Endodermal cell (in vitro differentiated cells): ENCODE data around the gene SIAH3. TPM values are rescaled to one million over a fixed set of nuclear protein-coding genes. Genes with fewer than 3 reads are reported as not detected.

Source experiments
- DNase-seq: peaks from one replicate; pipeline ENCODE4 v3.0.0-alpha.2; 2017
- H3K27ac ChIP-seq: 2 replicates; pipeline ENCODE4 v1.5.1; 2013; ENCODE audit warnings: mild to moderate bottlenecking, low read depth, low read length, moderate library complexity
- H3K27me3 ChIP-seq: 2 replicates; pipeline ENCODE4 v1.6.1; 2013; ENCODE audit warnings: mild to moderate bottlenecking, low read length, moderate library complexity; ENCODE audit not compliant: insufficient read depth, control insufficient read depth, poor library complexity, severe bottlenecking
- H3K36me3 ChIP-seq: 2 replicates; pipeline ENCODE4 v1.7.0; 2013; ENCODE audit warnings: mild to moderate bottlenecking, low read length, moderate library complexity; ENCODE audit not compliant: control insufficient read depth, insufficient read depth
- H3K4me1 ChIP-seq: one replicate; pipeline ENCODE4 v1.7.0; 2013; ENCODE audit warnings: low read length; ENCODE audit not compliant: control insufficient read depth, insufficient read depth
- H3K4me3 ChIP-seq: 2 replicates; pipeline ENCODE4 v1.5.1; 2013; ENCODE audit warnings: mild to moderate bottlenecking, low read length, moderate library complexity
- H3K9ac ChIP-seq: 2 replicates; pipeline ENCODE4 v1.6.1; 2013; ENCODE audit warnings: mild to moderate bottlenecking, low read length, moderate library complexity; ENCODE audit not compliant: poor library complexity, severe bottlenecking; ENCODE audit errors: extremely low read depth
- H3K9me3 ChIP-seq: 2 replicates; pipeline ENCODE4 v1.6.1; 2013; ENCODE audit warnings: mild to moderate bottlenecking, low read length, moderate library complexity; ENCODE audit not compliant: control insufficient read depth
- H3K27ac Mint-ChIP-seq: 2 replicates; pipeline ENCODE4 v1.8.0; 2020; ENCODE audit warnings: mixed read lengths
- H3K27me3 Mint-ChIP-seq: 2 replicates; pipeline ENCODE4 v1.8.0; 2021; ENCODE audit warnings: mild to moderate bottlenecking, mixed read lengths; ENCODE audit not compliant: insufficient read depth
- H3K36me3 Mint-ChIP-seq: 2 replicates; pipeline ENCODE4 v1.8.0; 2020; ENCODE audit warnings: low read depth, mixed read lengths
- H3K4me1 Mint-ChIP-seq: 2 replicates; pipeline ENCODE4 v1.8.0; 2020; ENCODE audit warnings: mixed read lengths
- H3K4me3 Mint-ChIP-seq: 2 replicates; pipeline ENCODE4 v1.8.0; 2020; ENCODE audit warnings: mild to moderate bottlenecking, moderate library complexity, mixed read lengths
- H3K9me3 Mint-ChIP-seq: 2 replicates; pipeline ENCODE4 v1.8.0; 2020; ENCODE audit warnings: mild to moderate bottlenecking, mixed read lengths
- CTCF ChIP-seq: fragments of 200-600 bp; sonication (generic); conservative IDR thresholded peaks from 2 replicates; pipeline ENCODE4 v1.5.0; 2021; ENCODE audit warnings: antibody characterized with exemption, mild to moderate bottlenecking
- WGBS, 2 experiments: methylation state at CpG; one replicate each; pipeline versions ENCODE4 v1.1.5 to v1.1.7; 2013; ENCODE audit warnings: missing lambda C conversion rate in 2 of 2, mixed read lengths in 1 of 2; ENCODE audit not compliant: insufficient coverage in 1 of 2, insufficient read length in 1 of 2; 5-methylcytosine and 5-hydroxymethylcytosine counted together
- total RNA-seq, 2 donors: library from RNA; stranded (reverse); fragmentation: NEBNext Ultra II Directional in 1 of 2; extraction: Animal tissue kit (Norgen Biotek cat#: 25700) in 1 of 2; gene quantifications; 2 replicates in 1 of 2; 3 replicates in 1 of 2; pipeline ENCODE4 v1.2.1, GENCODE V29; 2021

SIAH3 gene
- total RNA-seq, 2 donors from 2014 or later, result not detected

- Histone ChIP-seq H3K4me1 (no peaks in the 10 kb centered on the region), H3K9ac (no peak overlapping the region), H3K27ac (no peak overlapping the region), H3K27me3 (no peaks in the 10 kb centered on the region), H3K9me3 (no peaks in the 10 kb centered on the region), H3K4me3 (no peak overlapping the region), H3K36me3 (no peaks in the 10 kb centered on the region)
- Mint-ChIP-seq H3K4me3 (no peak overlapping the region), H3K36me3 (no peaks in the 10 kb centered on the region), H3K27me3 (no peaks in the 10 kb centered on the region), H3K27ac (no peak overlapping the region), H3K4me1 (peaks cover 2% of the 10 kb centered on the region), H3K9me3 (peaks cover 11% of the 10 kb centered on the region)
- DNase-seq, result peak; percentile 38
- TF ChIP-seq CTCF, result no peak
- 67 to 85% methylated on average over 3 to 7 of the region's 7 CpGs for WGBS, 2 experiments
These were observed 41.7 kb downstream of the SIAH3 start for GRCh38 chr13:45809801-45810394.

GRCh38 chr13:45808925-45809324 lies 42.6 kb downstream of the SIAH3 start:
- Histone ChIP-seq H3K27ac (no peak overlapping the region), H3K9me3 (no peaks in the 10 kb centered on the region), H3K9ac (no peak overlapping the region), H3K27me3 (no peaks in the 10 kb centered on the region), H3K4me1 (no peaks in the 10 kb centered on the region), H3K4me3 (no peak overlapping the region), H3K36me3 (no peaks in the 10 kb centered on the region)
- Mint-ChIP-seq H3K4me3 (no peak overlapping the region), H3K27me3 (no peaks in the 10 kb centered on the region), H3K4me1 (peaks cover 2% of the 10 kb centered on the region), H3K36me3 (no peaks in the 10 kb centered on the region), H3K27ac (no peak overlapping the region), H3K9me3 (peaks cover 11% of the 10 kb centered on the region)
- 94 to 95% methylated on average over 6 of the region's 6 CpGs for WGBS, 2 experiments
- peak; percentile 28 for DNase-seq
- no peak for TF ChIP-seq CTCF

- 62% methylated on average over 3 of the region's 3 CpGs; no CpG with 5 or more reads in 1 of the 2 experiments for WGBS, 2 experiments
- no peak overlapping the region for H3K4me3 Mint-ChIP-seq
- H3K27me3 Mint-ChIP-seq, result no peaks in the 10 kb centered on the region
- no peaks in the 10 kb centered on the region for H3K27me3 ChIP-seq
- no peaks in the 10 kb centered on the region for H3K9me3 ChIP-seq
- peaks cover under 1% of the 10 kb centered on the region for H3K4me1 Mint-ChIP-seq
- peak; percentile 83 for TF ChIP-seq CTCF
- H3K9me3 Mint-ChIP-seq, result peaks cover 11% of the 10 kb centered on the region
- no peak overlapping the region for H3K27ac Mint-ChIP-seq
- no peak overlapping the region for H3K9ac ChIP-seq
- no peaks in the 10 kb centered on the region for H3K36me3 ChIP-seq
- H3K4me3 ChIP-seq, result no peak overlapping the region
- DNase-seq, result peak; percentile 78
- H3K36me3 Mint-ChIP-seq, result no peaks in the 10 kb centered on the region
- H3K27ac ChIP-seq, result no peak overlapping the region
- H3K4me1 ChIP-seq, result no peaks in the 10 kb centered on the region
These were observed 43.9 kb downstream of the SIAH3 start for GRCh38 chr13:45807520-45808099.
